ENCODE data around the gene SWT1.

SWT1 gene

DNA sequence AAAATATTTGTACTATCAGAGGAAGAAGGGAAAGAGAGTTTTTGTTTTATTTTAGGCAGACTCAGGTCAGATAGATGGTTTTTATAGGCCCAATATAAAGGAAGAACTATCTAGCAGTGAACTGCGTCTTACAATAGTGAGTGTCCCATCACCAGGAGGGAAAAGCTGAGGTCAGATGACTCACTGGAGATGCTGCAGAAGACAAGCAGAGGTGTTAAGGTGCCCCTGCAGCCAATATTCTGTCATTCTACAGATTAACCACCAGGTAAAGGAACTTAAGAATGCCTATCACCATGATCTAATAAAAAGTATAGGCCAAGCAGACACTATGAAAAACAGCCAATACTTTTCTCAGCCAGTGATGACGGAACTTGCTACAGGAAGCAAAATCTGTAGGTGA lies 130.5 kb downstream of the SWT1 start:
- no peaks in the 10 kb centered on the region for H3K27me3 ChIP-seq (ENCODE audit: control insufficient read depth, insufficient read depth, low read length)
- no CpG with 5 or more reads among the region's 2 CpGs for WGBS (ENCODE audit: insufficient coverage, insufficient read length)

GRCh38 chr1:185288435-185288834 lies 131.5 kb downstream of the SWT1 start:
- no peak for DNase-seq (ENCODE audit: low read depth, low spot score)
- WGBS (ENCODE audit: insufficient coverage, insufficient read length) = no CpG with 5 or more reads among the region's 3 CpGs
- no peaks in the 10 kb centered on the region for H3K27me3 ChIP-seq (ENCODE audit: control insufficient read depth, insufficient read depth, low read length)
- no peaks in the 10 kb centered on the region for H3K9me3 ChIP-seq (ENCODE audit: control insufficient read depth, insufficient read depth, low read length)
- no peaks in the 10 kb centered on the region for H3K4me1 ChIP-seq (ENCODE audit: control insufficient read depth, insufficient read depth, low read length)
- no peaks in the 10 kb centered on the region for H3K36me3 ChIP-seq (ENCODE audit: control insufficient read depth, insufficient read depth, low read length)
- no peak overlapping the region for H3K4me3 ChIP-seq (ENCODE audit: low read length)
- no peak overlapping the region for H3K27ac ChIP-seq (ENCODE audit: low read length)

More for the DNA sequence above, 130.5 kb downstream of the SWT1 start:
- no peak overlapping the region for H3K4me3 ChIP-seq (ENCODE audit: low read length)
- H3K27ac ChIP-seq (ENCODE audit: low read length) = no peak overlapping the region
- no peaks in the 10 kb centered on the region for H3K9me3 ChIP-seq (ENCODE audit: control insufficient read depth, insufficient read depth, low read length)
- no peaks in the 10 kb centered on the region for H3K4me1 ChIP-seq (ENCODE audit: control insufficient read depth, insufficient read depth, low read length)
- no peak for DNase-seq (ENCODE audit: low read depth, low spot score)
- H3K36me3 ChIP-seq (ENCODE audit: control insufficient read depth, insufficient read depth, low read length) = no peaks in the 10 kb centered on the region

DNA sequence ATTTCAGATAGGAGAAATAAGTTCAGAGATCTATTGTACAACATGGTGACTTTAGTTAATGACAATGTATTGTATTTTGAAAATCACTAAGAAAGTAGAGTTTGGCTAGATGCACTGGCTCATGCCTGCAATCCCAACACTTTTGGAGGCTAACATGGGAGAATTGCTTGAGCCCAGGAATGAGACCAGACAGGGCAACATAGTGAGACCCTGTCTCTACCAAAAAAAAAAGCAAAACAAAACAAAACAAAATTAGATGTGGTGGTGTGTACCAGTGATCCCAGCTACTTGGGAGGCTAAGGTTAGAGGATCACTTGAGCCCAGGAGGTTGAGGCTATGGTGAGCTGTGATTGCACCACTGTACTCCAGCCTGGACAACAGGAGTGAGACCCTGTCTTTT lies 132.9 kb downstream of the SWT1 start:
- no peak for DNase-seq (ENCODE audit: low read depth, low spot score)
- H3K4me3 ChIP-seq (ENCODE audit: low read length) = no peak overlapping the region
- no peaks in the 10 kb centered on the region for H3K9me3 ChIP-seq (ENCODE audit: control insufficient read depth, insufficient read depth, low read length)
- no peaks in the 10 kb centered on the region for H3K4me1 ChIP-seq (ENCODE audit: control insufficient read depth, insufficient read depth, low read length)
- H3K36me3 ChIP-seq (ENCODE audit: control insufficient read depth, insufficient read depth, low read length) = no peaks in the 10 kb centered on the region
- no peaks in the 10 kb centered on the region for H3K27me3 ChIP-seq (ENCODE audit: control insufficient read depth, insufficient read depth, low read length)
- no peak overlapping the region for H3K27ac ChIP-seq (ENCODE audit: low read length)

DNA sequence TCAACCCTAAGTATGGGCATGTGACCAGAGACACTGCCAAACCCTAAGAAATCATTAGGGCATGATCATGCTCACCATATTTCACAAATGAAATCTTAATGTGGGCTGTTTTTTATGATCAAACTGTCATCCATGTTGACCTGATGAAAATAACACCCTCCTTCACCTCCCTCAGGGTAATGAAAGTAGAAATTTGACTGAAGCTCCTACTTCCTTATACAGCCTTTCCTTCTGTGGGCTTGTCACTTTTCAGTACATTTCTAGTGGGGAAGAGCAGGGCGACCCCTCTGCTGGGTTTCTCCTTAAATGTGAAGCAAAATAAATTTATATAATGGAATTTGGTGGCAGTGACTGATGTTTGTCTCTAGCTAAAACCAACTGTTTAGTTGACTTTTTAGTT lies 134.2 kb downstream of the SWT1 start:
- Histone ChIP-seq H3K27me3 (ENCODE audit: control insufficient read depth, insufficient read depth, low read length) (no peaks in the 10 kb centered on the region), H3K4me3 (ENCODE audit: low read length) (no peak overlapping the region), H3K27ac (ENCODE audit: low read length) (no peak overlapping the region), H3K36me3 (ENCODE audit: control insufficient read depth, insufficient read depth, low read length) (no peaks in the 10 kb centered on the region), H3K4me1 (ENCODE audit: control insufficient read depth, insufficient read depth, low read length) (no peaks in the 10 kb centered on the region), H3K9me3 (ENCODE audit: control insufficient read depth, insufficient read depth, low read length) (no peaks in the 10 kb centered on the region)
- no peak for DNase-seq (ENCODE audit: low read depth, low spot score)
- WGBS (ENCODE audit: insufficient coverage, insufficient read length) = no CpG with 5 or more reads among the region's 1 CpG

DNA sequence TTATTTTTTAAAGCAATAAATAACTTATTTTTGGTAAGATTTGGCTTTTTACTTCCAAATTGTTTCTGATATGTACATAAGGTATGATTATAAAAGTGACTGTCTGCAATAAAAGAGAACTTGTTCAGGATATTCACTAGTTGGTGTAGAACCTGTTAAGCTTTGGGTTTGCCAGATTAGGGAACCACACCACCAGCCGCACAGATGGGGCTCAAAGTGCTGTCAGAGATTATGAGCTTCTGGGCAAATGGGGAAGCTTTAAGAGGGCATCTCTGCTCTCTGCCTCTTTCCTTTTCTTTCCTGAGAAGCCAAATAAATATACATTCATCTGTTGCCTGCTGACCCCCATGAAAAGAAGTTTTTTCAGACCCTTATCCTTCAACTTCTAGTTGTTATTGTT lies 134.7 kb downstream of the SWT1 start:
- Histone ChIP-seq H3K27ac (ENCODE audit: low read length) (no peak overlapping the region), H3K36me3 (ENCODE audit: control insufficient read depth, insufficient read depth, low read length) (no peaks in the 10 kb centered on the region; the same call in 1 of the 2 replicates), H3K9me3 (ENCODE audit: control insufficient read depth, insufficient read depth, low read length) (no peaks in the 10 kb centered on the region), H3K4me3 (ENCODE audit: low read length) (no peak overlapping the region), H3K27me3 (ENCODE audit: control insufficient read depth, insufficient read depth, low read length) (no peaks in the 10 kb centered on the region), H3K4me1 (ENCODE audit: control insufficient read depth, insufficient read depth, low read length) (no peaks in the 10 kb centered on the region)
- WGBS (ENCODE audit: insufficient coverage, insufficient read length) = no CpG with 5 or more reads among the region's 1 CpG
- DNase-seq (ENCODE audit: low read depth, low spot score) = no peak

GRCh38 chr1:185292237-185292636 lies 135.3 kb downstream of the SWT1 start:
- no peaks in the 10 kb centered on the region for H3K27me3 ChIP-seq (ENCODE audit: control insufficient read depth, insufficient read depth, low read length)
- H3K4me1 ChIP-seq (ENCODE audit: control insufficient read depth, insufficient read depth, low read length) = no peaks in the 10 kb centered on the region
- H3K4me3 ChIP-seq (ENCODE audit: low read length) = no peak overlapping the region
- no peak for DNase-seq (ENCODE audit: low read depth, low spot score)
- no peaks in the 10 kb centered on the region; the same call in 1 of the 2 replicates for H3K36me3 ChIP-seq (ENCODE audit: control insufficient read depth, insufficient read depth, low read length)
- WGBS (ENCODE audit: insufficient coverage, insufficient read length) = no CpG with 5 or more reads among the region's 5 CpGs
- H3K27ac ChIP-seq (ENCODE audit: low read length) = no peak overlapping the region
- no peaks in the 10 kb centered on the region for H3K9me3 ChIP-seq (ENCODE audit: control insufficient read depth, insufficient read depth, low read length)

DNA sequence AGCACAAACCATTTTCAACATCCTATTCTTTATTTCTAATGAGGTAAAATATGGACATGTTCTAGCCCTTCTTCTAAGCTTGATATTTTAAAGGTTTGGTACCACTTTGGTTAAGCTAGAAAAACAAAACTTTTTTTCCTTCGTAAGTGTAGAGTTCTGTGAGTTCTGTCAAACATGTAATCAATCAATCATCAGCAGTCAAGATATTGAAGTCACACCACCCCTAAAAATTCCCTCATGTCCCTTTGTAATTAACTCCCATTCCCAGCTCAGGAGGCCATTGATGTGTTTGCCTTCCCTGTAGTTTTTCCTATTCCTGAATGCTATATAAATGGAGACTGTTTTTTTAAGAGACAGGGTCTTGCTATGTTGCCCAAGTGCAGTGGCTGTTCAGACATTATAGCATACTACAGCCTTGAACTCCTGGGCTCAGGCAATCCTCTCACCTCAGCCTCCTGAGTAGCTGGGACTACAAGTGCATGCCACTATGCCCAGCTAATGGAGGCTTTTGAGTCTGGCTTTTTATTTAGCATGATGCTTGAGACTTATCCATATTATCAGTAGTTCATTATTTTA lies 137.1 kb downstream of the SWT1 start:
- Histone ChIP-seq H3K27me3 (ENCODE audit: control insufficient read depth, insufficient read depth, low read length) (no peaks in the 10 kb centered on the region), H3K27ac (ENCODE audit: low read length) (no peak overlapping the region), H3K9me3 (ENCODE audit: control insufficient read depth, insufficient read depth, low read length) (no peaks in the 10 kb centered on the region), H3K36me3 (ENCODE audit: control insufficient read depth, insufficient read depth, low read length) (peaks cover 6% of the 10 kb centered on the region; the same call in 1 of the 2 replicates), H3K4me1 (ENCODE audit: control insufficient read depth, insufficient read depth, low read length) (no peaks in the 10 kb centered on the region), H3K4me3 (ENCODE audit: low read length) (no peak overlapping the region)
- WGBS (ENCODE audit: insufficient coverage, insufficient read length) = no CpG with 5 or more reads among the region's 1 CpG
- DNase-seq (ENCODE audit: low read depth, low spot score) = no peak

- DNase-seq (ENCODE audit: low read depth, low spot score) = no peak
- Histone ChIP-seq H3K36me3 (ENCODE audit: control insufficient read depth, insufficient read depth, low read length) (peaks cover 10% of the 10 kb centered on the region; the same call in 1 of the 2 replicates), H3K4me1 (ENCODE audit: control insufficient read depth, insufficient read depth, low read length) (no peaks in the 10 kb centered on the region), H3K27ac (ENCODE audit: low read length) (no peak overlapping the region), H3K27me3 (ENCODE audit: control insufficient read depth, insufficient read depth, low read length) (no peaks in the 10 kb centered on the region), H3K9me3 (ENCODE audit: control insufficient read depth, insufficient read depth, low read length) (no peaks in the 10 kb centered on the region), H3K4me3 (ENCODE audit: low read length) (no peak overlapping the region)
These were observed 138.1 kb downstream of the SWT1 start for GRCh38 chr1:185295091-185295490.

GRCh38 chr1:185297982-185298381 lies 141.0 kb downstream of the SWT1 start:
- H3K36me3 ChIP-seq (ENCODE audit: control insufficient read depth, insufficient read depth, low read length) = peaks cover 22% of the 10 kb centered on the region; the same call in 1 of the 2 replicates
- WGBS (ENCODE audit: insufficient coverage, insufficient read length) = no CpG with 5 or more reads among the region's 2 CpGs
- H3K4me1 ChIP-seq (ENCODE audit: control insufficient read depth, insufficient read depth, low read length) = no peaks in the 10 kb centered on the region
- H3K9me3 ChIP-seq (ENCODE audit: control insufficient read depth, insufficient read depth, low read length) = no peaks in the 10 kb centered on the region
- no peaks in the 10 kb centered on the region for H3K27me3 ChIP-seq (ENCODE audit: control insufficient read depth, insufficient read depth, low read length)
- H3K4me3 ChIP-seq (ENCODE audit: low read length) = no peak overlapping the region
- no peak for DNase-seq (ENCODE audit: low read depth, low spot score)
- H3K27ac ChIP-seq (ENCODE audit: low read length) = no peak overlapping the region

GRCh38 chr1:185300152-185300551 lies 143.2 kb downstream of the SWT1 start:
- H3K36me3 ChIP-seq (ENCODE audit: control insufficient read depth, insufficient read depth, low read length) = peaks cover 22% of the 10 kb centered on the region; the same call in 1 of the 2 replicates
- DNase-seq (ENCODE audit: low read depth, low spot score) = no peak
- WGBS (ENCODE audit: insufficient coverage, insufficient read length) = no CpG with 5 or more reads among the region's 6 CpGs
- H3K27me3 ChIP-seq (ENCODE audit: control insufficient read depth, insufficient read depth, low read length) = no peaks in the 10 kb centered on the region
- no peak overlapping the region for H3K4me3 ChIP-seq (ENCODE audit: low read length)
- H3K4me1 ChIP-seq (ENCODE audit: control insufficient read depth, insufficient read depth, low read length) = no peaks in the 10 kb centered on the region
- no peaks in the 10 kb centered on the region for H3K9me3 ChIP-seq (ENCODE audit: control insufficient read depth, insufficient read depth, low read length)
- no peak overlapping the region for H3K27ac ChIP-seq (ENCODE audit: low read length)

DNA sequence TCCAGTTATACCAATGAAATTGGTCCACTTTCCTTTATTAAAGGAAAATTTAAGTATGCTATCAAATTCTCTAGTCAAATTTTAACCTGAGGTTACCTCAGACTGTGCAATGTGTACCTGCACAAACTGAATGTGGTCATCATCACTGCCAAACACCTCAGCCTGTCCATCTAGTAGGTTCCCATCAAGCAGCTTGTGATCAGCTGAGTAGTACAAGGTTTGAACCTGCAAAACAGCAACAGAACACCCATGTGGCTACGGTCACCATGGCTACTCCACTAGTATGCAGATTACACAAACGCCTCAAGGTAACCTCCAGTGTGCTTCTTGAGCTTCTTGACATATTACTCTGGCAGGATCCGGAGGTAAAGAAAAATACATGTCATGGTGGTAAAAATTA lies 148.5 kb downstream of the SWT1 start:
- Histone ChIP-seq H3K9me3 (ENCODE audit: control insufficient read depth, insufficient read depth, low read length) (no peaks in the 10 kb centered on the region), H3K36me3 (ENCODE audit: control insufficient read depth, insufficient read depth, low read length) (peaks cover 23% of the 10 kb centered on the region; the same call in 1 of the 2 replicates), H3K4me3 (ENCODE audit: low read length) (no peak overlapping the region), H3K4me1 (ENCODE audit: control insufficient read depth, insufficient read depth, low read length) (no peaks in the 10 kb centered on the region), H3K27me3 (ENCODE audit: control insufficient read depth, insufficient read depth, low read length) (no peaks in the 10 kb centered on the region), H3K27ac (ENCODE audit: low read length) (no peak overlapping the region)
- WGBS (ENCODE audit: insufficient coverage, insufficient read length) = no CpG with 5 or more reads among the region's 3 CpGs
- no peak for DNase-seq (ENCODE audit: low read depth, low spot score)

Measured in iPS DF 6.9 (cell line).